ENCODE data around the gene CD63. TPM values are rescaled to one million over a fixed set of nuclear protein-coding genes. Genes with fewer than 3 reads are reported as not detected.

CD63 gene
- total RNA-seq, 2 donors from 2014 or later, result 341 to 511 TPM

- no peak for ATAC-seq
- no peak overlapping the region for H3K4me3 ChIP-seq
- DNase-seq, result no peak
- no peak overlapping the region for H3K27ac ChIP-seq
- WGBS, 2 donors, result 83 to 84% methylated on average over 5 to 9 of the region's 9 CpGs
- H3K4me1 ChIP-seq, result peaks cover 9% of the 10 kb centered on the region
- no peaks in the 10 kb centered on the region for H3K36me3 ChIP-seq (replicated peaks in 1 of 2; ENCODE audit: insufficient read depth in 1 of 2, low read depth in 2 of 2)
- no peak for TF ChIP-seq POLR2A (IDR thresholded peaks at IDR 0.05)
- no peak for TF ChIP-seq CTCF (IDR thresholded peaks at IDR 0.05)
- no peaks in the 10 kb centered on the region for H3K27me3 ChIP-seq
- no peaks in the 10 kb centered on the region for H3K9me3 ChIP-seq
- intact Hi-C loops (cut with DNase I), result no loop called here
Measured at GRCh38 chr12:55686366-55687010, 42.3 kb downstream of the CD63 start.

- no peaks in the 10 kb centered on the region for H3K9me3 ChIP-seq
- H3K36me3 ChIP-seq (replicated peaks in 1 of 2; ENCODE audit: insufficient read depth in 1 of 2, low read depth in 2 of 2), result no peaks in the 10 kb centered on the region
- no peak overlapping the region for H3K27ac ChIP-seq
- H3K4me3 ChIP-seq, result no peak overlapping the region
- no peak for TF ChIP-seq CTCF (IDR thresholded peaks at IDR 0.05)
- TF ChIP-seq POLR2A (IDR thresholded peaks at IDR 0.05), result no peak
- DNase-seq (no peak), ATAC-seq (no peak)
- peaks cover 14% of the 10 kb centered on the region for H3K4me1 ChIP-seq
- WGBS, 2 donors, result 79 to 87% methylated on average over 5 of the region's 5 CpGs
- H3K27me3 ChIP-seq, result no peaks in the 10 kb centered on the region
- intact Hi-C loops (cut with DNase I), result no loop called here
Measured at GRCh38 chr12:55685671-55686070, 43.1 kb downstream of the CD63 start.

- Histone ChIP-seq H3K4me3 (no peak overlapping the region), H3K27me3 (no peaks in the 10 kb centered on the region), H3K36me3 (replicated peaks in 1 of 2; ENCODE audit: insufficient read depth in 1 of 2, low read depth in 2 of 2) (no peaks in the 10 kb centered on the region), H3K9me3 (no peaks in the 10 kb centered on the region), H3K4me1 (peaks cover 14% of the 10 kb centered on the region), H3K27ac (no peak overlapping the region)
- no peak for DNase-seq
- ATAC-seq, result no peak
- intact Hi-C loops (cut with DNase I), result no loop called here
- WGBS, 2 donors, result 87 to 89% methylated on average over 13 to 20 of the region's 20 CpGs
- TF ChIP-seq POLR2A (IDR thresholded peaks at IDR 0.05), result no peak
- TF ChIP-seq CTCF (IDR thresholded peaks at IDR 0.05), result no peak
Measured at GRCh38 chr12:55684761-55685370, 43.9 kb downstream of the CD63 start.

- intact Hi-C loops (cut with DNase I), result no loop called here
- TF ChIP-seq CTCF (IDR thresholded peaks at IDR 0.05), result no peak
- no peak for TF ChIP-seq POLR2A (IDR thresholded peaks at IDR 0.05)
- Histone ChIP-seq H3K4me1 (peaks cover 14% of the 10 kb centered on the region), H3K9me3 (no peaks in the 10 kb centered on the region), H3K27ac (no peak overlapping the region), H3K36me3 (replicated peaks in 1 of 2; ENCODE audit: insufficient read depth in 1 of 2, low read depth in 2 of 2) (no peaks in the 10 kb centered on the region), H3K27me3 (no peaks in the 10 kb centered on the region), H3K4me3 (no peak overlapping the region)
- 91 to 93% methylated on average over 7 of the region's 7 CpGs for WGBS, 2 donors
- ATAC-seq, result no peak
- no peak for DNase-seq
Measured at GRCh38 chr12:55683676-55684075, 45.1 kb downstream of the CD63 start.

Data from body of pancreas (tissue), 4 donors.